ENCODE results near the gene KSR2. TPM values are rescaled to one million over a fixed set of nuclear protein-coding genes. Genes with fewer than 3 reads are reported as not detected.

KSR2 gene
- total and polyA plus RNA-seq, 2 donors from 2014 or later, result 0.34 to 2.9 TPM

GRCh38 chr12:117820216-117820907 lies 148.4 kb downstream of the KSR2 start:
- H3K27me3 ChIP-seq (ENCODE audit: control insufficient read depth, insufficient read depth, low read length), result no peaks in the 10 kb centered on the region
- no peak overlapping the region for H3K27ac ChIP-seq (ENCODE audit: low read depth in 2 of 2, low read length in 2 of 2)
- H3K4me3 ChIP-seq (ENCODE audit: low read length in 3 of 3), result no peak overlapping the region
- TF ChIP-seq, protein P1, sequence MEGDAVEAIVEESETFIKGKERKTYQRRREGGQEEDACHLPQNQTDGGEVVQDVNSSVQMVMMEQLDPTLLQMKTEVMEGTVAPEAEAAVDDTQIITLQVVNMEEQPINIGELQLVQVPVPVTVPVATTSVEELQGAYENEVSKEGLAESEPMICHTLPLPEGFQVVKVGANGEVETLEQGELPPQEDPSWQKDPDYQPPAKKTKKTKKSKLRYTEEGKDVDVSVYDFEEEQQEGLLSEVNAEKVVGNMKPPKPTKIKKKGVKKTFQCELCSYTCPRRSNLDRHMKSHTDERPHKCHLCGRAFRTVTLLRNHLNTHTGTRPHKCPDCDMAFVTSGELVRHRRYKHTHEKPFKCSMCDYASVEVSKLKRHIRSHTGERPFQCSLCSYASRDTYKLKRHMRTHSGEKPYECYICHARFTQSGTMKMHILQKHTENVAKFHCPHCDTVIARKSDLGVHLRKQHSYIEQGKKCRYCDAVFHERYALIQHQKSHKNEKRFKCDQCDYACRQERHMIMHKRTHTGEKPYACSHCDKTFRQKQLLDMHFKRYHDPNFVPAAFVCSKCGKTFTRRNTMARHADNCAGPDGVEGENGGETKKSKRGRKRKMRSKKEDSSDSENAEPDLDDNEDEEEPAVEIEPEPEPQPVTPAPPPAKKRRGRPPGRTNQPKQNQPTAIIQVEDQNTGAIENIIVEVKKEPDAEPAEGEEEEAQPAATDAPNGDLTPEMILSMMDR (IDR thresholded peaks at IDR 0.05; ENCODE audit: borderline replicate concordance, extremely low read depth, insufficient read depth), result no peak
- FAIRE-seq, result no peak
- no peaks in the 10 kb centered on the region for H3K36me3 ChIP-seq (ENCODE audit: control insufficient read depth in 2 of 3, insufficient read depth in 3 of 3, low read length in 3 of 3)
- peaks cover 0 to 3% (median 0%) of the 10 kb centered on the region in 3 donors for H3K9me3 ChIP-seq (ENCODE audit: control insufficient read depth in 2 of 3, insufficient read depth in 1 of 3, low read length in 3 of 3)
- no peaks in the 10 kb centered on the region for H3K4me1 ChIP-seq (ENCODE audit: control insufficient read depth in 2 of 3, insufficient read depth in 2 of 3, low read depth in 1 of 3, low read length in 3 of 3)
- H3K9ac ChIP-seq (ENCODE audit: low read length in 3 of 3), result no peak overlapping the region
- intact Hi-C loops (cut with DNase I), result no loop called here
- no peak for DNase-seq

DNA sequence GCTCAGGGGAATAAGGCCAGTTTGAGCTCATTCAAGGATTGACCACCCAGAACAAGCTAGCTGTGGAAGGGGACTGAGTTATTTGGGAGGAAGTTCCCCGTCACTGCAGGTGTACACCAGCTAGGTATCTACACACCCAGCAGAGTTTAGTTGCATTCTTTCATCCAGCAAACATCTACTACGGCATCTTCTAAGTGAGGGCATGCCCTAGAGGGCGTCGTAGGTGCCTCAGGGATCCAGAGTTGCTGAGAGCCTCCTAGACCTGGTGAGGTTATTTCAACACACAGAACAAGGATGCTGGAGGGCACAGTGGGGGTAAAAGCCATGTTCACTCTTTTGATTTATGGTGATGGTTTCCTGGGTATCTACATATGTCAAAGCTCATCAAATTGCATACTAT lies 149.6 kb downstream of the KSR2 start:
- H3K27me3 ChIP-seq (ENCODE audit: control insufficient read depth, insufficient read depth, low read length), result no peaks in the 10 kb centered on the region
- peaks cover 0 to 3% (median 0%) of the 10 kb centered on the region in 3 donors for H3K9me3 ChIP-seq (ENCODE audit: control insufficient read depth in 2 of 3, insufficient read depth in 1 of 3, low read length in 3 of 3)
- no peaks in the 10 kb centered on the region for H3K36me3 ChIP-seq (ENCODE audit: control insufficient read depth in 2 of 3, insufficient read depth in 3 of 3, low read length in 3 of 3)
- TF ChIP-seq, protein P1 (IDR thresholded peaks at IDR 0.05; ENCODE audit: borderline replicate concordance, extremely low read depth, insufficient read depth), result no peak
- H3K27ac ChIP-seq (ENCODE audit: low read depth in 2 of 2, low read length in 2 of 2), result no peak overlapping the region
- no peak for DNase-seq
- FAIRE-seq, result no peak
- no peaks in the 10 kb centered on the region for H3K4me1 ChIP-seq (ENCODE audit: control insufficient read depth in 2 of 3, insufficient read depth in 2 of 3, low read depth in 1 of 3, low read length in 3 of 3)
- H3K9ac ChIP-seq (ENCODE audit: low read length in 3 of 3), result no peak overlapping the region
- intact Hi-C loops (cut with DNase I), result no loop called here
- no peak overlapping the region for H3K4me3 ChIP-seq (ENCODE audit: low read length in 3 of 3)

GRCh38 chr12:117818400-117818799 lies 150.4 kb downstream of the KSR2 start:
- FAIRE-seq (no peak), DNase-seq (no peak)
- Histone ChIP-seq H3K27ac (ENCODE audit: low read depth in 2 of 2, low read length in 2 of 2) (no peak overlapping the region), H3K9me3 (ENCODE audit: control insufficient read depth in 2 of 3, insufficient read depth in 1 of 3, low read length in 3 of 3) (peaks cover 0 to 3% (median 0%) of the 10 kb centered on the region in 3 donors), H3K4me1 (ENCODE audit: control insufficient read depth in 2 of 3, insufficient read depth in 2 of 3, low read depth in 1 of 3, low read length in 3 of 3) (no peaks in the 10 kb centered on the region), H3K4me3 (ENCODE audit: low read length in 3 of 3) (no peak overlapping the region), H3K9ac (ENCODE audit: low read length in 3 of 3) (no peak overlapping the region), H3K36me3 (ENCODE audit: control insufficient read depth in 2 of 3, insufficient read depth in 3 of 3, low read length in 3 of 3) (no peaks in the 10 kb centered on the region), H3K27me3 (ENCODE audit: control insufficient read depth, insufficient read depth, low read length) (no peaks in the 10 kb centered on the region)
- intact Hi-C loops (cut with DNase I), result no loop called here
- TF ChIP-seq, protein P1 (IDR thresholded peaks at IDR 0.05; ENCODE audit: borderline replicate concordance, extremely low read depth, insufficient read depth), result no peak
